ENCODE measurements around the gene GMPS.
A peak's percentile ranks its signal among the peaks of the same experiment; 100 is the strongest.

Gene GMPS

DNA sequence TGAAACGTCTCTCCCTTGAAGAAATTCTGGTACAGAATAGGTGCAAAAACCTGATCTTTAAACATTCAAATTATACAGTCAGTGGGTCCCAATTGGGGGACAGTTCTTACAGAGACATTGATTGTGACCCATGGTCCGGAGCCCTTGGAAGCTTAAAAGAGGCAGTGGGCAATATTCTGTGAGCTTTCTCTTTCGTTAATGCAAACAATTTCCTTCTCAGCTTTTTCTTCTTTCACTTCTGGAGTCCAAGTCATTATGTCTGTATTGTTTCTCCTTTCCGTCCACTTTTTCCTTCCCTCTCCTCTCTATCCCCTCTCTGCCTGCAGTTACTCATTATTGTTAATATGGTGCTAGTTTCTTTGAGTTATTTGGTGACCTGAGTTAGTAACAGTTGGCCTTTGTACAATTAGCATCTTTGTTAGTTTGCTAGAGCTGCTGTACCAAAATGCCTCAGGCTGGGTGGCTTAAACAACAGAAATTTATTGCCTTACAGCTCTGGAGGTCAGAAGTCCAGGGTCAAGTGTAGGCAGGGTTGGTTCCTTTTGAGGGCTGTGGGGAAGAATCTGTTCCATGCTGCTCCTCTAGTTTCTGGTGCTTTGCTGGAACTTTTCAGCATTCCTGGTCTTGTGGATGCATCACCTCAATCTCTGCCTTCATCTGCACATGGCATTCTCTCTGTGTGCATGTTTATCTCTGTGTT is 102.6 kb downstream of the GMPS start:
- Histone ChIP-seq H3K79me2 (ENCODE audit: control insufficient read depth, insufficient read depth, low read length, poor library complexity) (no peaks in the 10 kb centered on the region), H3K36me3 (ENCODE audit: control insufficient read depth in 1 of 2, insufficient read depth in 2 of 2, low read length in 2 of 2) (no peaks in the 10 kb centered on the region), H2BK12ac (ENCODE audit: low read length) (no peak overlapping the region), H4K12ac (ENCODE audit: low read depth, low read length) (no peak overlapping the region), H3K9ac (ENCODE audit: low read length) (no peak overlapping the region), H3K4ac (ENCODE audit: low read depth, low read length) (no peak overlapping the region), H3K18ac (ENCODE audit: low read length) (no peak overlapping the region), H3K27ac (ENCODE audit: low read depth, low read length) (no peak overlapping the region), H3K4me3 (ENCODE audit: low read depth, low read length) (no peak overlapping the region), H4K8ac (ENCODE audit: low read depth, low read length) (no peak overlapping the region), H3K14ac (ENCODE audit: low read length) (no peak overlapping the region), H3K4me1 (ENCODE audit: control insufficient read depth in 1 of 2, insufficient read depth in 2 of 2, low read length in 2 of 2) (no peaks in the 10 kb centered on the region), H2AK5ac (ENCODE audit: low read length) (no peak overlapping the region), H3K9me3 (ENCODE audit: insufficient read depth, low read depth, low read length) (no peaks in the 10 kb centered on the region), H4K91ac (ENCODE audit: low read depth, low read length) (no peak overlapping the region), H2BK5ac (ENCODE audit: low read depth, low read length, poor library complexity) (no peak overlapping the region), H3K23ac (ENCODE audit: low read length) (no peak overlapping the region), H2AFZ (ENCODE audit: insufficient read depth, low read length, poor library complexity) (no peak overlapping the region), H2BK120ac (ENCODE audit: insufficient read depth, low read length, poor library complexity) (no peak overlapping the region), H3K79me1 (ENCODE audit: low read length) (no peaks in the 10 kb centered on the region), H3K4me2 (ENCODE audit: low read length) (no peak overlapping the region), H3K27me3 (ENCODE audit: insufficient read depth, low read length) (no peaks in the 10 kb centered on the region)
- no peak for DNase-seq
- WGBS (ENCODE audit: extremely low coverage, insufficient coverage, insufficient read length), result no CpG with 5 or more reads among the region's 4 CpGs

DNA sequence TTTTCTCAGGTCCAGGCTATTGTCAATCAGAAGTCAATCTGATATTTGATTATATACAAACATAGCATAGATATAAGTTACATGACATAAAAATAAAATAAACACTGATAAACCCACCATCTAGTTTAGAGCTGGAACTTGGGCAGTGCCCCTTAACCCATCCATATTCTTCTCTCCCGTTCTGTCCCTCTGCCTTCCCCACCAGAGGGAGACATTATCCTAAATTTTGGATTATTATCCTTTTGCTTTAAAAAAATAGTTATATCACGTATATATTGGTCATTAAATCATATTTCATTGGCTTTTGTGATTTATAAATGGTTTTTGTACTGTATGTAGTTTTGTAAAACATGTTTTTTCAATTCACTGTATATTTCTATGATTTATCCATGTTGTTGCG is 107.9 kb downstream of the GMPS start:
- no peaks in the 10 kb centered on the region for H3K4me1 ChIP-seq (ENCODE audit: control insufficient read depth in 1 of 2, insufficient read depth in 2 of 2, low read length in 2 of 2)
- H3K18ac ChIP-seq (ENCODE audit: low read length), result no peak overlapping the region
- H3K14ac ChIP-seq (ENCODE audit: low read length), result no peak overlapping the region
- no CpG with 5 or more reads among the region's 3 CpGs for WGBS (ENCODE audit: extremely low coverage, insufficient coverage, insufficient read length)
- no peak overlapping the region for H3K4ac ChIP-seq (ENCODE audit: low read depth, low read length)
- no peak overlapping the region for H3K4me3 ChIP-seq (ENCODE audit: low read depth, low read length)
- H3K9ac ChIP-seq (ENCODE audit: low read length), result no peak overlapping the region
- H4K8ac ChIP-seq (ENCODE audit: low read depth, low read length), result no peak overlapping the region
- H3K23ac ChIP-seq (ENCODE audit: low read length), result no peak overlapping the region
- no peak overlapping the region for H2BK5ac ChIP-seq (ENCODE audit: low read depth, low read length, poor library complexity)
- H2AFZ ChIP-seq (ENCODE audit: insufficient read depth, low read length, poor library complexity), result no peak overlapping the region
- H3K27ac ChIP-seq (ENCODE audit: low read depth, low read length), result no peak overlapping the region
- H3K9me3 ChIP-seq (ENCODE audit: insufficient read depth, low read depth, low read length), result no peaks in the 10 kb centered on the region
- no peaks in the 10 kb centered on the region for H3K79me2 ChIP-seq (ENCODE audit: control insufficient read depth, insufficient read depth, low read length, poor library complexity)
- H2BK12ac ChIP-seq (ENCODE audit: low read length), result no peak overlapping the region
- H2AK5ac ChIP-seq (ENCODE audit: low read length), result no peak overlapping the region
- no peaks in the 10 kb centered on the region for H3K36me3 ChIP-seq (ENCODE audit: control insufficient read depth in 1 of 2, insufficient read depth in 2 of 2, low read length in 2 of 2)
- H3K27me3 ChIP-seq (ENCODE audit: insufficient read depth, low read length), result no peaks in the 10 kb centered on the region
- no peak overlapping the region for H2BK120ac ChIP-seq (ENCODE audit: insufficient read depth, low read length, poor library complexity)
- peak in 1 of 2 donors; percentile 19 for DNase-seq
- H4K12ac ChIP-seq (ENCODE audit: low read depth, low read length), result no peak overlapping the region
- no peak overlapping the region for H4K91ac ChIP-seq (ENCODE audit: low read depth, low read length)
- no peaks in the 10 kb centered on the region for H3K79me1 ChIP-seq (ENCODE audit: low read length)
- no peak overlapping the region for H3K4me2 ChIP-seq (ENCODE audit: low read length)

DNA sequence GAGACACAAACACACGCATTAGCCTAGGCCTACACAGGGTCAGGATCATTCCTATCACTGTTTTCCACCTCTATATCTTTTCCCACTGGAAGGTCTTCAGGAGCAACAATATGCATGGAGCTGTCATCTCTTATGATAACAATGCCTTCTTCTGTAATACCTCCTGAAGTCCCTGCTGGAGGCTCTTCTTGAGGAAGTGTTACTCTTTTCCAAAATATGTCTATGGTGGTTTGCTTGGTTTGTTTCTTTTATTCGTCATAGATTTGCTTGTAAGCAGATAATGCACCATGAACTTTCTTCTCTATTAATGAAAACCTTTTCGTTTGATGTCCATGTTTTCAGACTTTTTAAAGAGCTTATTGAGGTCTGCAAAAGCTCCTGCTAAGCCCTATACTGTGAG is 109.3 kb downstream of the GMPS start:
- Histone ChIP-seq H3K18ac (ENCODE audit: low read length) (no peak overlapping the region), H3K4me1 (ENCODE audit: control insufficient read depth in 1 of 2, insufficient read depth in 2 of 2, low read length in 2 of 2) (no peaks in the 10 kb centered on the region), H3K4me2 (ENCODE audit: low read length) (no peak overlapping the region), H3K36me3 (ENCODE audit: control insufficient read depth in 1 of 2, insufficient read depth in 2 of 2, low read length in 2 of 2) (no peaks in the 10 kb centered on the region), H2BK5ac (ENCODE audit: low read depth, low read length, poor library complexity) (no peak overlapping the region), H3K79me1 (ENCODE audit: low read length) (no peaks in the 10 kb centered on the region), H2BK120ac (ENCODE audit: insufficient read depth, low read length, poor library complexity) (no peak overlapping the region), H2BK12ac (ENCODE audit: low read length) (no peak overlapping the region), H2AFZ (ENCODE audit: insufficient read depth, low read length, poor library complexity) (no peak overlapping the region), H3K9me3 (ENCODE audit: insufficient read depth, low read depth, low read length) (no peaks in the 10 kb centered on the region), H2AK5ac (ENCODE audit: low read length) (no peak overlapping the region), H3K4ac (ENCODE audit: low read depth, low read length) (no peak overlapping the region), H4K12ac (ENCODE audit: low read depth, low read length) (no peak overlapping the region), H3K4me3 (ENCODE audit: low read depth, low read length) (no peak overlapping the region), H3K9ac (ENCODE audit: low read length) (no peak overlapping the region), H3K23ac (ENCODE audit: low read length) (no peak overlapping the region), H3K14ac (ENCODE audit: low read length) (no peak overlapping the region), H4K91ac (ENCODE audit: low read depth, low read length) (no peak overlapping the region), H3K79me2 (ENCODE audit: control insufficient read depth, insufficient read depth, low read length, poor library complexity) (no peaks in the 10 kb centered on the region), H3K27me3 (ENCODE audit: insufficient read depth, low read length) (no peaks in the 10 kb centered on the region), H4K8ac (ENCODE audit: low read depth, low read length) (no peak overlapping the region), H3K27ac (ENCODE audit: low read depth, low read length) (no peak overlapping the region)
- no peak for DNase-seq
- WGBS (ENCODE audit: extremely low coverage, insufficient coverage, insufficient read length), result no CpG with 5 or more reads among the region's 3 CpGs

DNA sequence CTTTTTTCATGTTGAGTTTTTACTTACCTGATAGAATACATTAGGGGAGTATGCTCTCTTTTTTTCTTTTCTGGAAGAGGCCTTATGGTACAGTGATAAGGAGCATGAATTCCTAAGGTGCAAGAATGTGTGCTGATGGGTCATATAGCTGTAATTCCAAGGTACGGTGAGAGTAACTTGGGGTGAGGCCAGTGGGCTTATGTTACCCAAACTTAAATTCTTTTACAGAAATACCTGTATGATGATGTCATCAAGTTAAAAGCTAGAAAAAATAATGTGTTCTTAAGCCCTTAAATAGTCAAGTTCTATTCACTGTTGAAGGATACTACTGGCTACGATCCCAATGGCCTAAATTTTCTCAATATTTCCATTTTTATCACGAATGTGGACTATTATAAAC is 111.2 kb downstream of the GMPS start:
- no CpG with 5 or more reads among the region's 3 CpGs for WGBS (ENCODE audit: extremely low coverage, insufficient coverage, insufficient read length)

More for the DNA sequence above, 111.2 kb downstream of the GMPS start:
- Histone ChIP-seq H3K4ac (ENCODE audit: low read depth, low read length) (no peak overlapping the region), H3K79me2 (ENCODE audit: control insufficient read depth, insufficient read depth, low read length, poor library complexity) (no peaks in the 10 kb centered on the region), H3K27ac (ENCODE audit: low read depth, low read length) (no peak overlapping the region), H2BK120ac (ENCODE audit: insufficient read depth, low read length, poor library complexity) (no peak overlapping the region), H2BK5ac (ENCODE audit: low read depth, low read length, poor library complexity) (no peak overlapping the region), H3K36me3 (ENCODE audit: control insufficient read depth in 1 of 2, insufficient read depth in 2 of 2, low read length in 2 of 2) (no peaks in the 10 kb centered on the region), H3K4me2 (ENCODE audit: low read length) (no peak overlapping the region), H3K4me3 (ENCODE audit: low read depth, low read length) (no peak overlapping the region), H3K14ac (ENCODE audit: low read length) (no peak overlapping the region), H2AFZ (ENCODE audit: insufficient read depth, low read length, poor library complexity) (no peak overlapping the region), H3K79me1 (ENCODE audit: low read length) (no peaks in the 10 kb centered on the region), H4K91ac (ENCODE audit: low read depth, low read length) (no peak overlapping the region), H2BK12ac (ENCODE audit: low read length) (no peak overlapping the region), H3K23ac (ENCODE audit: low read length) (no peak overlapping the region), H3K9me3 (ENCODE audit: insufficient read depth, low read depth, low read length) (no peaks in the 10 kb centered on the region), H4K8ac (ENCODE audit: low read depth, low read length) (no peak overlapping the region), H3K9ac (ENCODE audit: low read length) (no peak overlapping the region), H3K18ac (ENCODE audit: low read length) (no peak overlapping the region), H3K27me3 (ENCODE audit: insufficient read depth, low read length) (no peaks in the 10 kb centered on the region), H4K12ac (ENCODE audit: low read depth, low read length) (no peak overlapping the region), H2AK5ac (ENCODE audit: low read length) (no peak overlapping the region), H3K4me1 (ENCODE audit: control insufficient read depth in 1 of 2, insufficient read depth in 2 of 2, low read length in 2 of 2) (no peaks in the 10 kb centered on the region)
- no peak for DNase-seq
